HG02943 (cell line): ENCODE results near the gene TMEM266.

ENCODE experiments used
- ATAC-seq: cut with Tn5 transposase; IDR thresholded peaks from one replicate; pipeline ENCODE4 v1.9.1; 2021; ENCODE audit warnings: mild to moderate bottlenecking, low read depth, moderate library complexity; ENCODE audit not compliant: unreplicated experiment

Gene TMEM266

GRCh38 chr15:76160426-76161152, 100.8 kb downstream of the TMEM266 start:
- no peak for ATAC-seq

GRCh38 chr15:76161153-76162035, 101.6 kb downstream of the TMEM266 start:
- ATAC-seq, result no peak

GRCh38 chr15:76162036-76162398, 102.2 kb downstream of the TMEM266 start:
- ATAC-seq, result no peak

DNA sequence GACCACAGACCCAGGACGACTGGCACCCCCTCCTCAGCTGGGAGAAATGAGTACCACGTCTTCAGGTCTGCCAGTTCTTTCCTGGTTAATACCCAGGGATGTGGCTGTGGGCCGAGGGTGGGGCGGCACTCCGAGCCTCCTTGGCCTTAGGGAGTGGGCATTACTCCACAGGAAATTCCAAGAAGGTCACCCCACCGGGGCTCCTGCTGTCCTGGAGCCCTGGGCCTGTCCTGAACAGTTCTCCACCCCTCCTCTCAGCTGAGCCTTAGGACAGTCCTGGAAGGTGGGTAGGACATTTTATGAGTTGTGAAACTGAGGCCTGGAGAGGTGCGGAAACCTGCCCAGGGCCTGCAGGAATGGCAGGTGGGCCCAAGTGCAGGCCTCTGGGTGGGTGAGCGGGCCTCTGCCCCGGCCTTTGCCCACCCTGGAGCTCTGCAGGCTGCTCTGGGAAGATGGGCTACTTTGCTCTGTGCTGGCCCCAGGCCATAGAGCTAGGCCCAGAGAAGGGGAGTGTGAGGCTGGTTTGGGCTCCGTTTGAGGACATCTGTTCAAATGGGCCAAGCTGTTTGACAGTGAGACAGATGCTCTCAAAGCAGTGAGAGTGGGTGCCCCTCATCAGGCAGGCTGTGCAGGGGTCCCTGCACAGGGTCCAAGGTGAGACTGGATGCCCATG, 103.1 kb downstream of the TMEM266 start:
- no peak for ATAC-seq

- ATAC-seq, result no peak
Observed at GRCh38 chr15:76163457-76164295, 103.9 kb downstream of the TMEM266 start.

- no peak for ATAC-seq
Observed at GRCh38 chr15:76164602-76165001, 104.8 kb downstream of the TMEM266 start.

DNA sequence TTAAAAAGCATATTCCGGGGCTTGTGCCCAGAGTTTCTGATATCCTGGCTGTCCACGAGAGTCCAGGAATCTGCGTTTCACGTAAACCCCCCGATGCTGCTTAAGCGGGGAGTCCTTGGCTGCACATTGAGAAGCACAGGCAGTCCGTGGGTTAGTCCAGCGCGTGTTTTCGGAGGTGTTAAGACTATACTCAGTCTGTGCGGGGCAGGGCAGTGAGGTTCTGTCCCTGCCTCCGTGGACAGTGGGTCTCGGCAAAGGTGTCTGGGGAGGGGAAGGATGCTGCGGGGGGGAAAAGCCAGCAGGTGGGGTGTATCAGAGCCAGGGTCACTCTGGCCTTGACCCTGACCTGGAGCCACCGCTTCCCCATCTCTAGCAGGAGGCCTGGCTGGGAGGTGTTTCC, 106.2 kb downstream of the TMEM266 start:
- ATAC-seq, result no peak

DNA sequence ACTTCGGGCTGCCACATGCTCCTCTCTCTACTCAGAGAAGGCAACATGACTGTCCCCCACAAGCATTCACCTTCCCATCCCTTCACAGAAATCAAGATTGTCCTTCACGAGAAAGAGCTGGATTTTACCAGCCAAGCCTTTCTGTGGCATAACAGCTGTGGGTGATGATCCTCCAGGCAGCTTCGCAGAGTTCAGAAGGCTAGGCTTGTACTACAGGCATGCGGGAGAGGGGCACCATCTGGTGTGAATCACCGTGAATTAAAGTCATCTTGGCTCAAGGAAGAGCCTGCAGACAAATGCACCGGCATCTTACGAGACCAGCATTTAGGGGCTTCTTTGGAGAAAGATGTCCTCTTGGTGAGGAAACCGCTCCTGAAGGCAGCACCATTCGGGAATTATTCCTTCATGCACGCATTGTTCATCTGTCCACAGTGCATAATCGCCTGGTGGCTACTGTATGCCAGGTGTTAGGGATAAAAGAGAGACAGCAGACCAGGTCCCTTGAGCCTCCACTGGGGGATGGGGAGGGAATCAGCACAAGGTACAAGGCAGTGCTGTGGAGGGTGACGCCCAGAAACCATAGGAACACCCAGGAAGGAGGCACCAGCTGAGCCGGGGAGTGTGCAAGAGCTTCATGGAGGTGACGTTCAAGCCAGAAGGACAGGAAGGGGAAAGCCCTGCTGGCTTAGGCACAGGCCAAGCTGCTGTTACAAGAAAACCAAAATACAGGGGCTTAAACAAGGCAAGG, 108.6 kb downstream of the TMEM266 start:
- no peak for ATAC-seq

- ATAC-seq, result no peak
Observed at GRCh38 chr15:76169018-76169417, 109.2 kb downstream of the TMEM266 start.

DNA sequence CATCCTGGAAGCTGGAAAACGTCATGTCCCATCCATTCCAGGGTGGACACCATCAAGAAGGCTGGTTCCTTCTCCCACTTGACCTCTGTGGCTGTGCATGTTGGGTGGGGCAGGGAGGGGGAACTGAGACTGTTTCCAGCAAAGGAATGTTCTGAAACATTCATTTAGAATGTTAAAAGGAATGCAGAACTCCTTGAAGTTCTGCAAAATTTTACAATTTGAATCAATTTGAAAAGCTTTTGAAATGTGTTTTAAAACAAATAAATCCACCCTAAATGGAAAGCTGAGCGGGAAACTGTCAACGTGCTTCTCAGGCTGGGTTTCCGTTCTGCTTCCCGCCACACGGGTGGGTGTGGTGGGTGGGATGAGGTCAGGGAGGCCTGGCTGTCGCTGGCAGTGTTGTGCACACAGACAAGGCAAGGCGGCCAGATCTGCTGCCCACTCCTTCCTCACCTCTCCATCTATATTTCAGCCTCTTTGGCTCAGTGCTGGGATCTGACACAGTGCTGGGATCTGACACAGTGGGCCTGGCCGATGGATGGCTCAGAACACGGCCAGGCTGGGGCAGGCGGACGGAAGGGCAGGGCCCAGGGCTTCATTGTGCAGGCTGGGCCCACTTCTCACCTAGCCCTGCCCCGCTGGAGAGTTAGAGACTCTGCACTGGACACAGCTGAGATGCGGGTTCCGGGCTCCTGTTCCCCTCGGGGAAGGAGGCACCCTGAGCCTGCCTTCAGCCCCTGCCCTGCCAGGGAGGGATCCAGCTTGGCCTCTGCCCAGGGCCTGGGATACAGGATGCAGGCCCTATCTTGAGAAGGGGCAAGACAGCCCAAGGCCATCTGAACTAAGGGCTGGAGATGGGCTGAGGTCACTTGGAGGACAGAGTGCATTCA, 110.4 kb downstream of the TMEM266 start:
- no peak for ATAC-seq

DNA sequence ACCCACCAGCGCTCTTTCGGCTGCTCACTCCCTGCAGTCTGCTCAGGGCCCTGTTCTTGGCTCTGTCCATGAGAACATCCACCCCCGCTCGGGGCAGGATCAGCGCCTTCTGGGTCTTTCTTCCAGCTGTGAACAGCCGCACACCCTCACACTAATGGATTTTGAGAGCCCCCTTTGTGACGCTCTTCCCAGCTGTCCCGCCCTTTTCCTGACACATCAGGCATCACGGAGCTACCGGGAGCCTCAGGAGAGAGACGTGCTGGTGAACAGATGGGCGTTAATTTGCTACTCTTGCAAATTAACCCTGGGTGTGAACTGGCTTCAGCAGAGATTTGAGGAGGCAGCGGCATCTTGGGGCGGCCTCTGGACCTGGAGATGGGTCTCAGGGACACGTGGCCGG, 113.0 kb downstream of the TMEM266 start:
- no peak for ATAC-seq

- no peak for ATAC-seq
Observed at GRCh38 chr15:76173317-76173834, 113.6 kb downstream of the TMEM266 start.

GRCh38 chr15:76174654-76175053, 114.9 kb downstream of the TMEM266 start:
- no peak for ATAC-seq

- no peak for ATAC-seq
Observed at GRCh38 chr15:76175442-76175841, 115.7 kb downstream of the TMEM266 start.

DNA sequence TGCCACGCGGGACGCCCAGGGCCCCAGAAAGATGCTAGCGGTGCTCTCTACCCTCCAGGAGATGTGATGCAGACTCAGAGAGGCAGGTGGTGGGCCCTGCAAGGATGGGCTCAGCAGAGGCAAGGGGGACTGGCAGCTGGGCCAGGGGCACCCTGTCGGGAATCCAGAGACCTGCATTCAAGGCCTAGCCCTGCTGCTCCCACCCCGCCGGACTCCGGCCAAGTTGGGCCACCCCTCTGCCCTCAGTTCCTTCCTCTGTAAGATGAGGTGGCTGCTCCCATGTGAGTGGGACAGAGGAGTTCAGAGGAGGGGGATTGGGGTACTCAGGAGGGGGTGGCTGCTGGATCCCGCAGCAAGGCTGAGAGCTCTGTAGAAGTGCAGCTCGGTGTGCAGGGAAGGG, 116.3 kb downstream of the TMEM266 start:
- ATAC-seq, result no peak

- no peak for ATAC-seq
Observed at GRCh38 chr15:76176487-76177085, 116.8 kb downstream of the TMEM266 start.

DNA sequence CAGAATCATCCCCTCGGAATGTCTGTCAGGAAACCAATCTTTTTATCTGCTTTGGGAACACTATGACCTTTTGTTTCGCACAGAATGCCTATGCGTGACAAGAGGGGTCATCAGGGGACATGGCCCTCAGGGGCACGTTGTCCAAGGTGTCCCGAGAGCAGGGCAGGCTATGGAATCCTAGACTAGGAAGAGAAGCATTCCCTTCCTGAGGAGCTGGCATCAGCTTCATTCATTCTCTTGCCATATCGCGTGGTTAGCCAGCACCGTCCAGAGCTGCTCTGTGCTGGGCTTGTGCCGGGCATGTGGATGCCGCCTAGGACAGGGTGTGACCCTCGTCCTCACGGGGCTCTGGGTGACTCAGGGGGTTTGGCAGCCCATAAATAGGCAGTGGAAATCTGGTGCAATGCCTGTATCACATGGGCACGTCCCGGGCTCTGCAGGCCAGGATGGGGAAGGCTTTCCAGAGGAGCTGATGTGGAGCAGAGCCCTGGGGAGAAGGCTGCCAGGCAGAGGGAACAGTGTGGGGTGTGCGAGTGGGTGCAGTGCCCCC, 117.8 kb downstream of the TMEM266 start:
- ATAC-seq, result no peak
